Measurements from ENCODE around the gene ANKRD31.
"Not testable (repeated sequence)": the region's sequence is repeated elsewhere in the genome, so short reads cannot be mapped to it uniquely, and the experiment has no call there.

ANKRD31 gene

GRCh38 chr5:75260708-75261107 lies 24.0 kb upstream of the ANKRD31 start:
- no peaks in the 10 kb centered on the region for H3K4me1 ChIP-seq (ENCODE audit: control extremely low read depth in 1 of 4, control insufficient read depth in 4 of 4, insufficient read depth in 4 of 4, low read length in 3 of 4)
- no peaks in the 10 kb centered on the region for H3K36me3 ChIP-seq (ENCODE audit: control insufficient read depth in 4 of 4, insufficient read depth in 4 of 4, low read length in 3 of 4)
- POLR2A ChIA-PET = no interaction called here
- no peak overlapping the region for H3K27ac ChIP-seq (ENCODE audit: insufficient read depth in 1 of 2, low read depth in 1 of 2, low read length in 2 of 2, poor library complexity in 1 of 2, severe bottlenecking in 2 of 2)
- DNase-seq = no peak
- no peak overlapping the region for H3K4me3 ChIP-seq (ENCODE audit: control insufficient read depth in 1 of 7, extremely low read depth in 1 of 7, insufficient read depth in 4 of 7, low read depth in 2 of 7, low read length in 6 of 7)
- CTCF ChIA-PET = interaction anchor here (0.8 kb wide), 2 partner anchors 24 to 208 kb away, joined by 3 read pairs; partner anchors contain the start of genes ANKRD31 and GCNT4
- WGBS (ENCODE audit: insufficient coverage) = 100% methylated on average over 1 of the region's 2 CpGs
- no peaks in the 10 kb centered on the region for H3K27me3 ChIP-seq (replicated peaks in 2 of 5; ENCODE audit: control insufficient read depth in 4 of 5, insufficient read depth in 5 of 5, low read length in 4 of 5)
- H3K9me3 ChIP-seq (ENCODE audit: control extremely low read depth in 1 of 5, control insufficient read depth in 4 of 5, insufficient read depth in 2 of 5, low read depth in 1 of 5, low read length in 4 of 5) = peaks cover 0 to 3% (median 0%) of the 10 kb centered on the region in 5 experiments

- H3K4me1 ChIP-seq (ENCODE audit: control extremely low read depth in 1 of 4, control insufficient read depth in 4 of 4, insufficient read depth in 4 of 4, low read length in 3 of 4); CTCF ChIA-PET; H3K36me3 ChIP-seq (ENCODE audit: control insufficient read depth in 4 of 4, insufficient read depth in 4 of 4, low read length in 3 of 4); H3K4me3 ChIP-seq (ENCODE audit: control insufficient read depth in 1 of 7, extremely low read depth in 1 of 7, insufficient read depth in 4 of 7, low read depth in 2 of 7, low read length in 6 of 7); POLR2A ChIA-PET; H3K9me3 ChIP-seq (ENCODE audit: control extremely low read depth in 1 of 5, control insufficient read depth in 4 of 5, insufficient read depth in 2 of 5, low read depth in 1 of 5, low read length in 4 of 5); H3K27me3 ChIP-seq (replicated peaks in 2 of 5; ENCODE audit: control insufficient read depth in 4 of 5, insufficient read depth in 5 of 5, low read length in 4 of 5); DNase-seq; H3K27ac ChIP-seq (ENCODE audit: insufficient read depth in 1 of 2, low read depth in 1 of 2, low read length in 2 of 2, poor library complexity in 1 of 2, severe bottlenecking in 2 of 2): not testable (repeated sequence)
- no CpG with 5 or more reads among the region's 4 CpGs for WGBS (ENCODE audit: insufficient coverage)
Observed at GRCh38 chr5:75250452-75250851, 13.8 kb upstream of the ANKRD31 start.

GRCh38 chr5:75245023-75245422 lies 8.3 kb upstream of the ANKRD31 start:
- H3K36me3 ChIP-seq (ENCODE audit: control insufficient read depth in 4 of 4, insufficient read depth in 4 of 4, low read length in 3 of 4) = no peaks in the 10 kb centered on the region
- ChIA-PET POLR2A (no interaction called here), CTCF (no interaction called here)
- H3K4me3 ChIP-seq (ENCODE audit: control insufficient read depth in 1 of 7, extremely low read depth in 1 of 7, insufficient read depth in 4 of 7, low read depth in 2 of 7, low read length in 6 of 7) = no peak overlapping the region
- WGBS (ENCODE audit: insufficient coverage) = no CpG with 5 or more reads among the region's 2 CpGs
- no peaks in the 10 kb centered on the region for H3K27me3 ChIP-seq (replicated peaks in 2 of 5; ENCODE audit: control insufficient read depth in 4 of 5, insufficient read depth in 5 of 5, low read length in 4 of 5)
- no peaks in the 10 kb centered on the region for H3K4me1 ChIP-seq (ENCODE audit: control extremely low read depth in 1 of 4, control insufficient read depth in 4 of 4, insufficient read depth in 4 of 4, low read length in 3 of 4)
- H3K27ac ChIP-seq (ENCODE audit: insufficient read depth in 1 of 2, low read depth in 1 of 2, low read length in 2 of 2, poor library complexity in 1 of 2, severe bottlenecking in 2 of 2) = no peak overlapping the region
- H3K9me3 ChIP-seq (ENCODE audit: control extremely low read depth in 1 of 5, control insufficient read depth in 4 of 5, insufficient read depth in 2 of 5, low read depth in 1 of 5, low read length in 4 of 5) = no peaks in the 10 kb centered on the region
- DNase-seq = no peak

- no peak for DNase-seq
- no peaks in the 10 kb centered on the region for H3K27me3 ChIP-seq (replicated peaks in 2 of 5; ENCODE audit: control insufficient read depth in 4 of 5, insufficient read depth in 5 of 5, low read length in 4 of 5)
- ChIA-PET CTCF (no interaction called here), POLR2A (no interaction called here)
- no peak overlapping the region for H3K4me3 ChIP-seq (ENCODE audit: control insufficient read depth in 1 of 7, extremely low read depth in 1 of 7, insufficient read depth in 4 of 7, low read depth in 2 of 7, low read length in 6 of 7)
- whole genome bisulfite sequencing (ENCODE audit: insufficient coverage) = 100% methylated on average over 1 of the region's 5 CpGs
- no peaks in the 10 kb centered on the region for H3K4me1 ChIP-seq (ENCODE audit: control extremely low read depth in 1 of 4, control insufficient read depth in 4 of 4, insufficient read depth in 4 of 4, low read length in 3 of 4)
- no peak overlapping the region for H3K27ac ChIP-seq (ENCODE audit: insufficient read depth in 1 of 2, low read depth in 1 of 2, low read length in 2 of 2, poor library complexity in 1 of 2, severe bottlenecking in 2 of 2)
- no peaks in the 10 kb centered on the region for H3K36me3 ChIP-seq (ENCODE audit: control insufficient read depth in 4 of 4, insufficient read depth in 4 of 4, low read length in 3 of 4)
- H3K9me3 ChIP-seq (ENCODE audit: control extremely low read depth in 1 of 5, control insufficient read depth in 4 of 5, insufficient read depth in 2 of 5, low read depth in 1 of 5, low read length in 4 of 5) = no peaks in the 10 kb centered on the region
Observed at GRCh38 chr5:75243510-75243909, 6.8 kb upstream of the ANKRD31 start.

- no peaks in the 10 kb centered on the region for H3K36me3 ChIP-seq (ENCODE audit: control insufficient read depth in 4 of 4, insufficient read depth in 4 of 4, low read length in 3 of 4)
- no peaks in the 10 kb centered on the region for H3K27me3 ChIP-seq (replicated peaks in 2 of 5; ENCODE audit: control insufficient read depth in 4 of 5, insufficient read depth in 5 of 5, low read length in 4 of 5)
- H3K9me3 ChIP-seq (ENCODE audit: control extremely low read depth in 1 of 5, control insufficient read depth in 4 of 5, insufficient read depth in 2 of 5, low read depth in 1 of 5, low read length in 4 of 5) = no peaks in the 10 kb centered on the region
- CTCF ChIA-PET = no interaction called here
- no peak for DNase-seq
- POLR2A ChIA-PET = interaction anchor here (0.6 kb wide), 1 partner anchor 152 kb away, joined by 3 read pairs; no protein-coding TSS in a partner anchor
- H3K27ac ChIP-seq (ENCODE audit: insufficient read depth in 1 of 2, low read depth in 1 of 2, low read length in 2 of 2, poor library complexity in 1 of 2, severe bottlenecking in 2 of 2) = no peak overlapping the region
- no peak overlapping the region for H3K4me3 ChIP-seq (ENCODE audit: control insufficient read depth in 1 of 7, extremely low read depth in 1 of 7, insufficient read depth in 4 of 7, low read depth in 2 of 7, low read length in 6 of 7)
- no CpG with 5 or more reads among the region's 1 CpG for WGBS (ENCODE audit: insufficient coverage)
- no peaks in the 10 kb centered on the region for H3K4me1 ChIP-seq (ENCODE audit: control extremely low read depth in 1 of 4, control insufficient read depth in 4 of 4, insufficient read depth in 4 of 4, low read length in 3 of 4)
Observed at GRCh38 chr5:75243100-75243499, 6.4 kb upstream of the ANKRD31 start.

GRCh38 chr5:75242067-75242466 lies 5.4 kb upstream of the ANKRD31 start:
- ChIA-PET CTCF (interaction anchor here (0.5 to 0.9 kb wide), 2 partner anchors 10 to 575 kb away, joined by 3 to 4 read pairs; no protein-coding TSS in a partner anchor), POLR2A (no interaction called here)
- WGBS (ENCODE audit: insufficient coverage) = 100% methylated on average over 2 of the region's 2 CpGs
- DNase-seq = no peak
- Histone ChIP-seq H3K27me3 (replicated peaks in 2 of 5; ENCODE audit: control insufficient read depth in 4 of 5, insufficient read depth in 5 of 5, low read length in 4 of 5) (no peaks in the 10 kb centered on the region), H3K36me3 (ENCODE audit: control insufficient read depth in 4 of 4, insufficient read depth in 4 of 4, low read length in 3 of 4) (no peaks in the 10 kb centered on the region), H3K4me3 (ENCODE audit: control insufficient read depth in 1 of 7, extremely low read depth in 1 of 7, insufficient read depth in 4 of 7, low read depth in 2 of 7, low read length in 6 of 7) (no peak overlapping the region), H3K27ac (ENCODE audit: insufficient read depth in 1 of 2, low read depth in 1 of 2, low read length in 2 of 2, poor library complexity in 1 of 2, severe bottlenecking in 2 of 2) (no peak overlapping the region), H3K9me3 (ENCODE audit: control extremely low read depth in 1 of 5, control insufficient read depth in 4 of 5, insufficient read depth in 2 of 5, low read depth in 1 of 5, low read length in 4 of 5) (no peaks in the 10 kb centered on the region), H3K4me1 (ENCODE audit: control extremely low read depth in 1 of 4, control insufficient read depth in 4 of 4, insufficient read depth in 4 of 4, low read length in 3 of 4) (peaks cover 0 to 4% (median 1%) of the 10 kb centered on the region in 4 experiments)

GRCh38 chr5:75239681-75240080 lies 3.0 kb upstream of the ANKRD31 start:
- H3K36me3 ChIP-seq (ENCODE audit: control insufficient read depth in 4 of 4, insufficient read depth in 4 of 4, low read length in 3 of 4) = no peaks in the 10 kb centered on the region
- DNase-seq = no peak
- ChIA-PET POLR2A (no interaction called here), CTCF (no interaction called here)
- H3K27ac ChIP-seq (ENCODE audit: insufficient read depth in 1 of 2, low read depth in 1 of 2, low read length in 2 of 2, poor library complexity in 1 of 2, severe bottlenecking in 2 of 2) = no peak overlapping the region
- H3K4me1 ChIP-seq (ENCODE audit: control extremely low read depth in 1 of 4, control insufficient read depth in 4 of 4, insufficient read depth in 4 of 4, low read length in 3 of 4) = peaks cover 0 to 12% (median 7%) of the 10 kb centered on the region in 4 experiments
- H3K4me3 ChIP-seq (ENCODE audit: control insufficient read depth in 1 of 7, extremely low read depth in 1 of 7, insufficient read depth in 4 of 7, low read depth in 2 of 7, low read length in 6 of 7) = no peak overlapping the region
- WGBS (ENCODE audit: insufficient coverage) = no CpG with 5 or more reads among the region's 2 CpGs
- H3K9me3 ChIP-seq (ENCODE audit: control extremely low read depth in 1 of 5, control insufficient read depth in 4 of 5, insufficient read depth in 2 of 5, low read depth in 1 of 5, low read length in 4 of 5) = no peaks in the 10 kb centered on the region
- H3K27me3 ChIP-seq (replicated peaks in 2 of 5; ENCODE audit: control insufficient read depth in 4 of 5, insufficient read depth in 5 of 5, low read length in 4 of 5) = no peaks in the 10 kb centered on the region

All from common myeloid progenitor, CD34-positive (primary cell).